Right lobe of liver (tissue), 6 donors: ENCODE results near the gene CFAP46. TPM values are rescaled to one million over a fixed set of nuclear protein-coding genes. Genes with fewer than 3 reads are reported as not detected.

Source experiments
- ATAC-seq, 4 donors: fragments of 200-7000 bp; cut with Tn5 transposase; one replicate each; pipeline ENCODE4 v1.9.1; 2020; ENCODE audit warnings: mild to moderate bottlenecking in 4 of 4, moderate library complexity in 4 of 4
- DNase-seq, 3 donors: peaks; one replicate each; pipeline ENCODE4 v3.0.0-alpha.2; 2020
- H3K27ac ChIP-seq, 3 donors: fragments of 200-600 bp; one replicate each; pipeline ENCODE4 v1.8.0; 2022
- H3K27me3 ChIP-seq, 2 donors: fragments of 200-600 bp; one replicate each; pipeline ENCODE4 v1.8.0; 2022
- H3K36me3 ChIP-seq, 4 donors: fragments of 200-600 bp; sonication (generic) in 1 of 4; one replicate each; pipeline versions ENCODE4 v1.5.1 to v1.8.0; 2017 to 2022; ENCODE audit warnings: control low read depth in 1 of 4
- H3K4me1 ChIP-seq, 4 donors: fragments of 200-600 bp; sonication (generic) in 1 of 4; one replicate each; pipeline versions ENCODE4 v1.5.1 to v1.8.0; 2017 to 2022; ENCODE audit warnings: control low read depth in 1 of 4
- H3K4me3 ChIP-seq, 3 donors: fragments of 200-600 bp; one replicate each; pipeline ENCODE4 v1.8.0; 2022
- H3K9me3 ChIP-seq, 4 donors: fragments of 200-600 bp; sonication (generic) in 1 of 4; one replicate each; pipeline versions ENCODE4 v1.5.1 to v1.8.0; 2017 to 2022; ENCODE audit warnings: control low read depth in 1 of 4
- CTCF ChIP-seq, 4 donors: fragments of 200-600 bp in 3 of 4; fragments of 450-650 bp in 1 of 4; IDR thresholded peaks; one replicate each; pipeline versions ENCODE4 v1.5.1 to v1.8.0; 2016 to 2022; ENCODE audit warnings: antibody characterized with exemption in 4 of 4, mild to moderate bottlenecking in 2 of 4
- POLR2A ChIP-seq: fragments of 450-650 bp; IDR thresholded peaks from one replicate; pipeline ENCODE4 v1.6.1; 2017; ENCODE audit warnings: antibody characterized with exemption, mild to moderate bottlenecking
- WGBS: methylation state at CpG from one replicate; pipeline ENCODE4 v1.1.6; 2018; ENCODE audit warnings: low coverage, low lambda C conversion rate; ENCODE audit not compliant: insufficient coverage; ENCODE audit errors: missing lambda C conversion rate; 5-methylcytosine and 5-hydroxymethylcytosine counted together
- intact Hi-C, 2 donors: fragments of 100-400 bp; cut with DNase I; formaldehyde crosslinking; loops; one replicate each; pipeline versions ENCODE4 v1.11.2 to v1.14.1; 2022
- total RNA-seq, 6 experiments: library from RNA; depleted of rRNA in 2 of 6; stranded (reverse); fragments of >200 nt in 2 of 6; fragmentation: NEBNext Ultra II Directional in 3 of 6; extraction: Animal tissue kit (Norgen Biotek cat#: 25700) in 3 of 6; gene quantifications; one replicate each; pipeline versions ENCODE4 v1.1.0 to v1.2.4, GENCODE V29; 2016 to 2023
- donor health status: DM: no; HTN: yes; CAD: no.
- donor health status: DM: no; HTN: no; CAD: no.
- donor health status: DM: no; HTN: no; CAD: no.
- donor health status: DM: no; HTN: yes; CAD: no.
- donor health status: DM: no; HTN: yes; CAD: no.

The CFAP46 gene
- total RNA-seq, 6 experiments from 2014 or later = 0.16 to 0.67 (median 0.32) TPM

- intact Hi-C loops = no loop called here
- Histone ChIP-seq H3K9me3 (no peaks in the 10 kb centered on the region), H3K4me1 (no peaks in the 10 kb centered on the region), H3K27me3 (no peaks in the 10 kb centered on the region), H3K4me3 (no peak overlapping the region), H3K36me3 (no peaks in the 10 kb centered on the region), H3K27ac (no peak overlapping the region)
- no peak for ATAC-seq
- WGBS = 86% methylated on average over 8 of the region's 13 CpGs
- DNase-seq = peak in 2 of 3 donors; percentile 7 to 18
- TF ChIP-seq CTCF (IDR thresholded peaks at IDR 0.05) = no peak
- no peak for TF ChIP-seq POLR2A
Measured at GRCh38 chr10:132872658-132873057, 69.7 kb downstream of the CFAP46 start.

- no peak overlapping the region for H3K4me3 ChIP-seq
- no peaks in the 10 kb centered on the region for H3K36me3 ChIP-seq
- WGBS = 68% methylated on average over 10 of the region's 13 CpGs
- H3K4me1 ChIP-seq = no peaks in the 10 kb centered on the region
- no peak overlapping the region for H3K27ac ChIP-seq
- intact Hi-C loops = no loop called here
- TF ChIP-seq POLR2A (no peak), CTCF (IDR thresholded peaks at IDR 0.05) (no peak)
- ATAC-seq (no peak), DNase-seq (peak in 1 of 3 donors; percentile 7)
- no peaks in the 10 kb centered on the region for H3K27me3 ChIP-seq
- H3K9me3 ChIP-seq = no peaks in the 10 kb centered on the region
Measured at GRCh38 chr10:132870426-132870825, 71.9 kb downstream of the CFAP46 start.

GRCh38 chr10:132869621-132870020 is 72.7 kb downstream of the CFAP46 start:
- DNase-seq (peak; percentile 6 to 22 (median 17)), ATAC-seq (no peak)
- Histone ChIP-seq H3K36me3 (no peaks in the 10 kb centered on the region), H3K27ac (no peak overlapping the region), H3K27me3 (no peaks in the 10 kb centered on the region), H3K9me3 (no peaks in the 10 kb centered on the region), H3K4me3 (no peak overlapping the region), H3K4me1 (no peaks in the 10 kb centered on the region)
- 76% methylated on average over 8 of the region's 16 CpGs for WGBS
- TF ChIP-seq POLR2A = no peak
- no peak for TF ChIP-seq CTCF (IDR thresholded peaks at IDR 0.05)
- intact Hi-C loops = no loop called here

- Histone ChIP-seq H3K4me3 (no peak overlapping the region), H3K27ac (no peak overlapping the region), H3K9me3 (no peaks in the 10 kb centered on the region), H3K36me3 (no peaks in the 10 kb centered on the region), H3K27me3 (no peaks in the 10 kb centered on the region), H3K4me1 (no peaks in the 10 kb centered on the region)
- TF ChIP-seq CTCF (IDR thresholded peaks at IDR 0.05) (no peak), POLR2A (no peak)
- WGBS = 80% methylated on average over 3 of the region's 26 CpGs
- ATAC-seq (no peak), DNase-seq (peak; percentile 11 to 48 (median 36))
- intact Hi-C loops = no loop called here
Measured at GRCh38 chr10:132868995-132869394, 73.4 kb downstream of the CFAP46 start.
